Ovary (tissue), 9 donors: Measurements from ENCODE around the gene STKLD1. TPM values are rescaled to one million over a fixed set of nuclear protein-coding genes. Genes with fewer than 3 reads are reported as not detected.
"Not testable (repeated sequence)": the region's sequence is repeated elsewhere in the genome, so short reads cannot be mapped to it uniquely, and the experiment has no call there.

Source experiments
- DNase-seq, 5 donors: peaks; one replicate each; pipeline ENCODE4 v3.0.0-alpha.2; 2019 to 2020
- H3K27ac ChIP-seq, 2 donors: fragments of 200-600 bp; one replicate each; pipeline versions ENCODE4 v1.5.1 to v1.8.0; 2019 to 2022
- H3K27me3 ChIP-seq: fragments of 200-600 bp; one replicate; pipeline ENCODE4 v1.8.0; 2022
- H3K36me3 ChIP-seq: fragments of 200-600 bp; sonication (generic); one replicate; pipeline ENCODE4 v1.5.1; 2019
- H3K4me1 ChIP-seq: one replicate; pipeline ENCODE4 v1.8.1; 2013; ENCODE audit warnings: mild to moderate bottlenecking, moderate library complexity; ENCODE audit not compliant: insufficient read depth
- H3K4me3 ChIP-seq: fragments of 200-600 bp; sonication (generic); one replicate; pipeline ENCODE4 v1.5.1; 2017
- H3K9me3 ChIP-seq, 2 donors: fragments of 200-600 bp in 1 of 2; sonication (generic) in 1 of 2; one replicate each; pipeline versions ENCODE4 v1.5.1 to v1.8.1; 2013 to 2019; ENCODE audit warnings: mild to moderate bottlenecking in 1 of 2, moderate library complexity in 1 of 2
- CTCF ChIP-seq, 3 donors: fragments of 450-650 bp in 2 of 3; fragments of 200-600 bp in 1 of 3; IDR thresholded peaks; one replicate each; pipeline versions ENCODE4 v1.5.1 to v1.8.0; 2016 to 2022; ENCODE audit warnings: antibody characterized with exemption in 3 of 3, mild to moderate bottlenecking in 1 of 3
- EP300 ChIP-seq: sonication (generic); formaldehyde crosslinking; IDR thresholded peaks from one replicate; pipeline ENCODE4 v1.6.1; 2017; ENCODE audit warnings: antibody characterized with exemption
- POLR2A ChIP-seq: fragments of 450-650 bp; IDR thresholded peaks from one replicate; pipeline ENCODE4 v1.6.1; 2017; ENCODE audit warnings: antibody characterized with exemption, mild to moderate bottlenecking, moderate library complexity
- WGBS, 3 donors: extraction: QIAGEN DNeasy Blood & Tissue Kit in 1 of 3; methylation state at CpG; one replicate each; pipeline versions ENCODE4 v1.1.5 to v1.1.7; 2013 to 2017; 5-methylcytosine and 5-hydroxymethylcytosine counted together
- intact Hi-C, 4 donors: fragments of 100-400 bp; cut with DNase I; formaldehyde crosslinking; loops; one replicate each; pipeline versions ENCODE4 v1.11.0 to v1.15.1; 2022 to 2023
- polyA plus RNA-seq, 2 donors: library from polyadenylated mRNA; stranded (reverse); fragments of 200-250 nt in 1 of 2; fragments of 350-450 nt in 1 of 2; fragmentation: Illumina TruSeq in 1 of 2; extraction: RNeasy Lipid Tissue Mini Kit (QIAGEN cat#74804) in 1 of 2; gene quantifications; one replicate each; pipeline ENCODE4 v1.2.3, GENCODE V29; 2013 to 2014
- total RNA-seq, 7 donors: library from RNA; depleted of rRNA in 2 of 7; stranded (reverse); fragments of >200 nt in 2 of 7; fragmentation: NEBNext Ultra II Directional in 3 of 7; extraction: Animal tissue kit (Norgen Biotek cat#: 25700) in 3 of 7; gene quantifications; one replicate each; pipeline versions ENCODE4 v1.1.0 to v1.2.4, GENCODE V29; 2016 to 2023
- donor health status: DM: no; HTN: no; CAD: no; lungs with moderate emphysema.
- donor health status: DM: no; HTN: no; CAD: no.
- donor health status: Bipolar disorder and iron deficiency.
- donor health status: DM: yes; HTN: yes; CAD: no.
- donor health status: DM: no; HTN: no; CAD: no.
- donor health status: DM: yes; HTN: yes; CAD: no.

STKLD1 gene
- total and polyA plus RNA-seq, 9 donors: 0.48 to 2.3 (median 1.3) TPM

GRCh38 chr9:133449760-133450159, 73.6 kb downstream of the STKLD1 start:
- H3K27me3 ChIP-seq: no peaks in the 10 kb centered on the region
- H3K27ac ChIP-seq: no peak overlapping the region
- intact Hi-C loops: no loop called here
- 93 to 99% (median 96%) methylated on average over 12 of the region's 12 CpGs for WGBS, 3 donors
- no peak for DNase-seq
- H3K36me3 ChIP-seq: no peaks in the 10 kb centered on the region
- no peak for TF ChIP-seq POLR2A
- no peak for TF ChIP-seq CTCF (IDR thresholded peaks at IDR 0.05)
- TF ChIP-seq EP300: no peak
- no peaks in the 10 kb centered on the region for H3K9me3 ChIP-seq
- H3K4me1 ChIP-seq: no peaks in the 10 kb centered on the region
- H3K4me3 ChIP-seq: no peak overlapping the region

- intact Hi-C loops: not testable (repeated sequence)
- 92 to 96% (median 93%) methylated on average over 5 of the region's 5 CpGs for WGBS, 3 donors
These were observed 75.7 kb downstream of the STKLD1 start for GRCh38 chr9:133451865-133452264.

GRCh38 chr9:133452562-133452961, 76.4 kb downstream of the STKLD1 start:
- TF ChIP-seq POLR2A (no peak), CTCF (IDR thresholded peaks at IDR 0.05) (no peak), EP300 (no peak)

More at GRCh38 chr9:133451865-133452264, 75.7 kb downstream of the STKLD1 start:
- not testable (repeated sequence) for H3K36me3 ChIP-seq, H3K9me3 ChIP-seq, DNase-seq, H3K4me1 ChIP-seq, H3K4me3 ChIP-seq, H3K27me3 ChIP-seq, H3K27ac ChIP-seq

GRCh38 chr9:133453651-133454050, 77.5 kb downstream of the STKLD1 start:
- Histone ChIP-seq H3K36me3 (no peaks in the 10 kb centered on the region), H3K9me3 (no peaks in the 10 kb centered on the region), H3K4me3 (no peak overlapping the region), H3K27me3 (no peaks in the 10 kb centered on the region), H3K27ac (no peak overlapping the region), H3K4me1 (no peaks in the 10 kb centered on the region)
- intact Hi-C loops: no loop called here
- no peak for DNase-seq
- 76 to 83% (median 81%) methylated on average over 11 of the region's 11 CpGs for WGBS, 3 donors
- TF ChIP-seq EP300: no peak
- no peak for TF ChIP-seq CTCF (IDR thresholded peaks at IDR 0.05)
- TF ChIP-seq POLR2A: no peak

More at GRCh38 chr9:133452562-133452961, 76.4 kb downstream of the STKLD1 start:
- Histone ChIP-seq H3K4me3 (no peak overlapping the region), H3K4me1 (no peaks in the 10 kb centered on the region), H3K27me3 (no peaks in the 10 kb centered on the region), H3K9me3 (no peaks in the 10 kb centered on the region), H3K27ac (no peak overlapping the region), H3K36me3 (no peaks in the 10 kb centered on the region)
- no peak for DNase-seq
- intact Hi-C loops: no loop called here
- 86 to 88% (median 86%) methylated on average over 7 of the region's 7 CpGs for WGBS, 3 donors

- intact Hi-C loops: no loop called here
- TF ChIP-seq CTCF (IDR thresholded peaks at IDR 0.05) (no peak), POLR2A (no peak), EP300 (no peak)
- Histone ChIP-seq H3K4me1 (no peaks in the 10 kb centered on the region), H3K4me3 (no peak overlapping the region), H3K36me3 (no peaks in the 10 kb centered on the region), H3K27ac (no peak overlapping the region), H3K27me3 (no peaks in the 10 kb centered on the region), H3K9me3 (no peaks in the 10 kb centered on the region)
- no peak for DNase-seq
- 84 to 85% (median 84%) methylated on average over 19 of the region's 19 CpGs for WGBS, 3 donors
These were observed 78.2 kb downstream of the STKLD1 start for GRCh38 chr9:133454325-133454724.
